Omental fat pad (tissue), 4 donors: ENCODE results near the gene ZNF316. TPM values are rescaled to one million over a fixed set of nuclear protein-coding genes. Genes with fewer than 3 reads are reported as not detected.

Experiments used
- ATAC-seq: fragments of 150-250 bp; one replicate; pipeline ENCODE4 v1.9.1; 2016; ENCODE audit warnings: mild to moderate bottlenecking, moderate library complexity; ENCODE audit not compliant: low FRiP score
- DNase-seq: peaks from one replicate; pipeline ENCODE4 v3.0.0-alpha.2; 2019; ENCODE audit warnings: low spot score
- CTCF ChIP-seq, 3 donors: fragments of 450-650 bp; IDR thresholded peaks; one replicate each; pipeline ENCODE4 v1.5.1; 2016 to 2017; ENCODE audit warnings: antibody characterized with exemption in 3 of 3, mild to moderate bottlenecking in 3 of 3, moderate library complexity in 2 of 3
- total RNA-seq, 4 donors: library from RNA; depleted of rRNA; stranded (reverse); fragments of >200 nt; gene quantifications; one replicate each; pipeline ENCODE4 v1.1.0, GENCODE V29; 2016

The ZNF316 gene
- total RNA-seq, 4 donors from 2014 or later = 14.4 to 27.5 (median 18.8) TPM

GRCh38 chr7:6604458-6604857 lies 32.7 kb upstream of the ZNF316 start:
- ATAC-seq (no peak), DNase-seq (no peak)
- TF ChIP-seq CTCF (IDR thresholded peaks at IDR 0.05) = no peak

GRCh38 chr7:6606866-6607583 lies 30.1 kb upstream of the ZNF316 start:
- ATAC-seq = no peak
- no peak for TF ChIP-seq CTCF (IDR thresholded peaks at IDR 0.05)

GRCh38 chr7:6607651-6608051 lies 29.5 kb upstream of the ZNF316 start:
- DNase-seq (no peak), ATAC-seq (no peak)
- no peak for TF ChIP-seq CTCF (IDR thresholded peaks at IDR 0.05)

More at GRCh38 chr7:6606866-6607583, 30.1 kb upstream of the ZNF316 start:
- DNase-seq = no peak

GRCh38 chr7:6608081-6608480 lies 29.0 kb upstream of the ZNF316 start:
- no peak for DNase-seq
- ATAC-seq = no peak
- no peak for TF ChIP-seq CTCF (IDR thresholded peaks at IDR 0.05)

GRCh38 chr7:6608794-6609193 lies 28.3 kb upstream of the ZNF316 start:
- ATAC-seq (no peak), DNase-seq (no peak)
- TF ChIP-seq CTCF (IDR thresholded peaks at IDR 0.05) = no peak

GRCh38 chr7:6612819-6613218 lies 24.3 kb upstream of the ZNF316 start:
- DNase-seq (no peak), ATAC-seq (no peak)
- TF ChIP-seq CTCF (IDR thresholded peaks at IDR 0.05) = no peak

GRCh38 chr7:6613706-6614105 lies 23.4 kb upstream of the ZNF316 start:
- TF ChIP-seq CTCF (IDR thresholded peaks at IDR 0.05) = no peak
- ATAC-seq (no peak), DNase-seq (no peak)
